Measurements from ENCODE around the gene NARF.
A peak's percentile ranks its signal among the peaks of the same experiment; 100 is the strongest.

NARF gene

DNA sequence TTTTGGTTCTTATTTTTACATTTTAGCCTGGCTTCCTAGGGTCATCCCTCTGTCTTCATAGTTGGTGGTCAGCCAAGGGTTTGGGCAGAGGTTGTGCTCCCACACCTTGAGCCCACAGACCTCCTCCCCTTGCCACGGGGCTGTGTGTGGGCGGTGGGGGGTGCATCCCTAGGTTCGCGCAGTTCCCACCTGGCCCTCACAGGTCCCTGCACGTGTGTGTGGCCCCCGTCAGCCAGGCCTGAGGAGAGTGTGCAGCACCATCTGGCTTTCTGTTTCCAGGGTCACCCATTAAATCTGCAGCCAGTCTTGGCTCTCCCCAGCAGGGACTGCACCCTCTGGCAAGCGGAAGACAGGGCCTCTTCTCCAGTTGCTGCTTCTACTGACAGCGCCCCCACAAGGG lies 26.5 kb upstream of the NARF start:
- Histone ChIP-seq H3K9ac (no peak overlapping the region), H3K79me2 (ENCODE audit: insufficient read depth, low read depth) (no peaks in the 10 kb centered on the region), H4K20me1 (ENCODE audit: insufficient read depth) (no peaks in the 10 kb centered on the region), H3K27me3 (ENCODE audit: insufficient read depth, low read depth) (no peaks in the 10 kb centered on the region), H2AFZ (ENCODE audit: low read depth) (no peak overlapping the region), H3K27ac (no peak overlapping the region), H3K4me1 (ENCODE audit: low read depth, poor library complexity, severe bottlenecking) (peaks cover 10% of the 10 kb centered on the region), H3K36me3 (ENCODE audit: insufficient read depth) (no peaks in the 10 kb centered on the region), H3K4me2 (no peak overlapping the region), H3K4me3 (IDR thresholded peaks at IDR 0.05; ENCODE audit: insufficient read depth, low read depth, low read length) (no peak overlapping the region)
- TF ChIP-seq, protein P1, sequence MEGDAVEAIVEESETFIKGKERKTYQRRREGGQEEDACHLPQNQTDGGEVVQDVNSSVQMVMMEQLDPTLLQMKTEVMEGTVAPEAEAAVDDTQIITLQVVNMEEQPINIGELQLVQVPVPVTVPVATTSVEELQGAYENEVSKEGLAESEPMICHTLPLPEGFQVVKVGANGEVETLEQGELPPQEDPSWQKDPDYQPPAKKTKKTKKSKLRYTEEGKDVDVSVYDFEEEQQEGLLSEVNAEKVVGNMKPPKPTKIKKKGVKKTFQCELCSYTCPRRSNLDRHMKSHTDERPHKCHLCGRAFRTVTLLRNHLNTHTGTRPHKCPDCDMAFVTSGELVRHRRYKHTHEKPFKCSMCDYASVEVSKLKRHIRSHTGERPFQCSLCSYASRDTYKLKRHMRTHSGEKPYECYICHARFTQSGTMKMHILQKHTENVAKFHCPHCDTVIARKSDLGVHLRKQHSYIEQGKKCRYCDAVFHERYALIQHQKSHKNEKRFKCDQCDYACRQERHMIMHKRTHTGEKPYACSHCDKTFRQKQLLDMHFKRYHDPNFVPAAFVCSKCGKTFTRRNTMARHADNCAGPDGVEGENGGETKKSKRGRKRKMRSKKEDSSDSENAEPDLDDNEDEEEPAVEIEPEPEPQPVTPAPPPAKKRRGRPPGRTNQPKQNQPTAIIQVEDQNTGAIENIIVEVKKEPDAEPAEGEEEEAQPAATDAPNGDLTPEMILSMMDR (conservative IDR thresholded peaks at IDR 0.05; ENCODE audit: low read depth, low read length), result no peak

DNA sequence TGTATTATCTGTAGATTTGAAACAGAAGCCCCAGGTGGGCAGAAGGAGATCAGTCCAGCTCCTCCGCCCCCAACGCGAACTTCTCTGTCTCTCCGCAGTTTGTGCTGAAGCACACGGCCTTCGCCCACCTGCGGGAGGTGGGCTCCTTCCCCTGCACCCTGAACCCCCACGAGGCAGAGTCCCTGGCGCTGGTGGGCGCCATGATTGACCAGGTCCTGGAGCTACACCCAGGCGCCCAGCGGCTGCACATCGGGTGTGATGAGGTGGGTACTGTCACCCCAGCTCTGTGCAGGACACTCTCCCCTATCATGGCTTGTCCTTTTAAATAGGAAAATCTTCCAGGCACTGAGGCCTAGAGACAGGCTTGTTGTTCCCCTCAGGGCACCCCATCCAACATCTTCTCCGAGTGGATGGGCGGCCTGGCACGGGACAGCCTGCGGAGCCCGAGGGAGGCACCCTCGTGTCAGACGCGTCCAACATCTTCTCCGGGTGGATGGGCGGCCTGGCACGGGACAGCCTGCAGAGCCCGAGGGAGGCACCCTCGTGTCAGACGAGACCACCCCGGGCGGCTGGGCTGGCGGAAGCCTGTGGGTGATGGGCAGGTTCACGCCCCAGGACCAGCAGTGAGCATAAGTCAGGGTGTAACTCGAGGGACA lies 24.9 kb upstream of the NARF start:
- Histone ChIP-seq H3K36me3 (ENCODE audit: insufficient read depth) (no peaks in the 10 kb centered on the region), H3K79me2 (ENCODE audit: insufficient read depth, low read depth) (no peaks in the 10 kb centered on the region), H3K4me1 (ENCODE audit: low read depth, poor library complexity, severe bottlenecking) (peaks cover 10% of the 10 kb centered on the region), H4K20me1 (ENCODE audit: insufficient read depth) (no peaks in the 10 kb centered on the region), H3K27me3 (ENCODE audit: insufficient read depth, low read depth) (no peaks in the 10 kb centered on the region), H3K27ac (no peak overlapping the region), H2AFZ (ENCODE audit: low read depth) (no peak overlapping the region), H3K9ac (no peak overlapping the region), H3K4me2 (peak overlapping the region; percentile 35; the same call in 1 of the 2 replicates), H3K4me3 (IDR thresholded peaks at IDR 0.05; ENCODE audit: insufficient read depth, low read depth, low read length) (no peak overlapping the region)
- TF ChIP-seq, protein P1 (conservative IDR thresholded peaks at IDR 0.05; ENCODE audit: low read depth, low read length), result no peak

DNA sequence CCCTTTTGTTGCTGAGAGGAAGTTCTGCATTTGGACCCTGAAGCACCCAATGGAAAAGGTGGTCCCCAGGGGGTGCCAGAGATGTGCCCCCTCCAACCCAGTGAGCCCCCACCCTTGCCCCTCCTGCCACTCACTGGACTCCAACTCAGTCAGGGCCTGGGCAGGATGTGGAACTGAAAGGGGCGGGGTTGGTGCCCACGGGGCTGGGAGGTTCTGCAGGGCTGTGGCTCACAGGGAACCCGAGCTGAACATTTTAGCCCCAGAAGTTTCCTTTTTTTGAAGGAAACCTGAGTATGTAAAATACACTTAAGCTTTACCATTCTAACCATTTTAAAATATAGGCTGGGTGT lies 24.4 kb upstream of the NARF start:
- TF ChIP-seq, protein P1 (conservative IDR thresholded peaks at IDR 0.05; ENCODE audit: low read depth, low read length), result no peak
- H3K36me3 ChIP-seq (ENCODE audit: insufficient read depth), result no peaks in the 10 kb centered on the region
- no peak overlapping the region for H3K4me3 ChIP-seq (IDR thresholded peaks at IDR 0.05; ENCODE audit: insufficient read depth, low read depth, low read length)
- no peaks in the 10 kb centered on the region for H3K27me3 ChIP-seq (ENCODE audit: insufficient read depth, low read depth)
- no peaks in the 10 kb centered on the region for H4K20me1 ChIP-seq (ENCODE audit: insufficient read depth)
- peak overlapping the region; percentile 35; the same call in 1 of the 2 replicates for H3K4me2 ChIP-seq
- H3K27ac ChIP-seq, result no peak overlapping the region; the same call in 1 of the 2 replicates
- H3K79me2 ChIP-seq (ENCODE audit: insufficient read depth, low read depth), result no peaks in the 10 kb centered on the region
- no peak overlapping the region for H3K9ac ChIP-seq
- no peak overlapping the region for H2AFZ ChIP-seq (ENCODE audit: low read depth)
- peaks cover 10% of the 10 kb centered on the region for H3K4me1 ChIP-seq (ENCODE audit: low read depth, poor library complexity, severe bottlenecking)

DNA sequence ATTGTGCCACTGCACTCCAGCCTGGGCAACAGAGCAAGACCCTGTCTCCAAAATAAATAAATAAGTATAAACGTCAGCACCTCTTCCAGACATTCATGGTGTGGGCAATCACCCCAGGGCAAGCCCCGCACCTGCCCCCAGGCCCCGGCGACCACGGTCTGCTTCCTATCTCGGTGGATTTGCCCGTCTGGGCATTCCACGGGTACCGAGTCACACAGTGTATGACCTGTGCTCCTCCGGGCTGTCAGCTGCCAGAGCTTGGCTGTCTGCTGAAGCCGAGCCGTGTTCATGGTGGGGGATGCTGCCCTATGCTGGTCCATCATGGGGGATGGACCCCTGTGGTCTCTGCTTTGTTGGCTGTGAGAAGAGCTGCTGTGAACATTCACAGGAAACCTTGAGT lies 23.4 kb upstream of the NARF start:
- H2AFZ ChIP-seq (ENCODE audit: low read depth), result no peak overlapping the region
- H3K4me3 ChIP-seq (IDR thresholded peaks at IDR 0.05; ENCODE audit: insufficient read depth, low read depth, low read length), result no peak overlapping the region
- no peak overlapping the region for H3K9ac ChIP-seq
- TF ChIP-seq, protein P1 (conservative IDR thresholded peaks at IDR 0.05; ENCODE audit: low read depth, low read length), result no peak
- H3K27me3 ChIP-seq (ENCODE audit: insufficient read depth, low read depth), result no peaks in the 10 kb centered on the region
- H3K36me3 ChIP-seq (ENCODE audit: insufficient read depth), result no peaks in the 10 kb centered on the region
- peaks cover 10% of the 10 kb centered on the region for H3K4me1 ChIP-seq (ENCODE audit: low read depth, poor library complexity, severe bottlenecking)
- no peaks in the 10 kb centered on the region for H3K79me2 ChIP-seq (ENCODE audit: insufficient read depth, low read depth)
- no peak overlapping the region for H3K4me2 ChIP-seq
- no peak overlapping the region for H3K27ac ChIP-seq
- H4K20me1 ChIP-seq (ENCODE audit: insufficient read depth), result no peaks in the 10 kb centered on the region

Data from KMS-11 (cell line).